Right lobe of liver (tissue), 4 donors: Measurements from ENCODE around the gene SELPLG.

ENCODE experiments used
- POLR2A ChIP-seq: fragments of 450-650 bp; IDR thresholded peaks from one replicate; pipeline ENCODE4 v1.6.1; 2017; ENCODE audit warnings: antibody characterized with exemption, mild to moderate bottlenecking
- TF ChIP-seq, protein P1 (sequence below), 4 donors: fragments of 200-600 bp in 3 of 4; fragments of 450-650 bp in 1 of 4; IDR thresholded peaks; one replicate each; pipeline versions ENCODE4 v1.5.1 to v1.8.0; 2016 to 2022; ENCODE audit warnings: antibody characterized with exemption in 4 of 4, mild to moderate bottlenecking in 2 of 4
- donor health status: DM: no; HTN: no; CAD: no.
- donor health status: DM: no; HTN: no; CAD: no.
- donor health status: DM: no; HTN: yes; CAD: no.

DNA sequence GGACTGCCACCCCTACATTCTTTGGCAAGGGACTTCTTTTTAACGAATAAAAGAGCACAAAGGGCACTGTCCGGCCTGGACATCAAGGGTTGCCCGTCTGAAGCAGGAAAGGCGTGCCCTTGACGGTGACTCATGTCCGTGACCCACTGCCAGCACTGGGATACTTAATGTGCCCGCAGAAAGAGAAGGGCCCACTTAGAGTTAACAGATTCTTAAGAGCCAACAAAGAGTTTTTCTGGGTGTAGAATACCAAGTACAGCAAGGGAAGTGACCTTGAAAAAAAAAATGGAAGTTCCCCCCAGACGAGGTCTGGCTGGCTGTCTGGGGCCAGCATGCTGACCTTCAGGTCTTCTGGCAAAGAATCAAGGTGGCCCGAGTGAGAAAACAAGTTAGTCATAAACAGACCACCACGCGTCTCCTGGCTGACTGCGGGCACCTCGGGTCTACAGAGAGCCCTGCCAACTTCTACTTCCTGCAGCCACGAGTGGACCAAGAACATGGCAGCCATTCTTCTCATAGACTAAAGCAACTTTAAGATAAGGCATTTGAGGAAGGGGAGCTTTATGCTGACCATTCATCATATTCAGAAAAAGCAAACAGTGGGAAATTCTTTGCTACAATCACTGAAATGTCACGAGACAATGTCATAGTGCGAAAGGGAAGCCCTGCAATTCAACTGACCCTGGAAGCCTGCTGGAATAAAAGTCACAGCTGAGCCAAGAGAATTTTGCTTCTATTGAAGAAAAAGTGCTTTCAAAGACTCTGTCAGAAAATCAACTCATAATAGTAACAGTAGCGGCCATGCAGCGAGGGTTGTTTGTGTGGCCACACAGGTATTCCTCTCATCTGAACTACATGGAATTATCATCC lies 10.5 kb upstream of the SELPLG start:
- TF ChIP-seq, protein P1, sequence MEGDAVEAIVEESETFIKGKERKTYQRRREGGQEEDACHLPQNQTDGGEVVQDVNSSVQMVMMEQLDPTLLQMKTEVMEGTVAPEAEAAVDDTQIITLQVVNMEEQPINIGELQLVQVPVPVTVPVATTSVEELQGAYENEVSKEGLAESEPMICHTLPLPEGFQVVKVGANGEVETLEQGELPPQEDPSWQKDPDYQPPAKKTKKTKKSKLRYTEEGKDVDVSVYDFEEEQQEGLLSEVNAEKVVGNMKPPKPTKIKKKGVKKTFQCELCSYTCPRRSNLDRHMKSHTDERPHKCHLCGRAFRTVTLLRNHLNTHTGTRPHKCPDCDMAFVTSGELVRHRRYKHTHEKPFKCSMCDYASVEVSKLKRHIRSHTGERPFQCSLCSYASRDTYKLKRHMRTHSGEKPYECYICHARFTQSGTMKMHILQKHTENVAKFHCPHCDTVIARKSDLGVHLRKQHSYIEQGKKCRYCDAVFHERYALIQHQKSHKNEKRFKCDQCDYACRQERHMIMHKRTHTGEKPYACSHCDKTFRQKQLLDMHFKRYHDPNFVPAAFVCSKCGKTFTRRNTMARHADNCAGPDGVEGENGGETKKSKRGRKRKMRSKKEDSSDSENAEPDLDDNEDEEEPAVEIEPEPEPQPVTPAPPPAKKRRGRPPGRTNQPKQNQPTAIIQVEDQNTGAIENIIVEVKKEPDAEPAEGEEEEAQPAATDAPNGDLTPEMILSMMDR (IDR thresholded peaks at IDR 0.05) = no peak
- TF ChIP-seq POLR2A = no peak
